IPS-18c (cell line): Measurements from ENCODE around the gene ALK.

Experiments used
- H3K4me3 ChIP-seq: 2 replicates; pipeline ENCODE4 v1.7.0; 2013; ENCODE audit warnings: low read depth, mild to moderate bottlenecking, low read length, moderate library complexity; ENCODE audit not compliant: insufficient read depth
- H3K9me3 ChIP-seq: one replicate; pipeline ENCODE4 v1.6.1; 2013; ENCODE audit warnings: mild to moderate bottlenecking, low read length, moderate library complexity; ENCODE audit not compliant: control insufficient read depth, insufficient read depth

Gene ALK

DNA sequence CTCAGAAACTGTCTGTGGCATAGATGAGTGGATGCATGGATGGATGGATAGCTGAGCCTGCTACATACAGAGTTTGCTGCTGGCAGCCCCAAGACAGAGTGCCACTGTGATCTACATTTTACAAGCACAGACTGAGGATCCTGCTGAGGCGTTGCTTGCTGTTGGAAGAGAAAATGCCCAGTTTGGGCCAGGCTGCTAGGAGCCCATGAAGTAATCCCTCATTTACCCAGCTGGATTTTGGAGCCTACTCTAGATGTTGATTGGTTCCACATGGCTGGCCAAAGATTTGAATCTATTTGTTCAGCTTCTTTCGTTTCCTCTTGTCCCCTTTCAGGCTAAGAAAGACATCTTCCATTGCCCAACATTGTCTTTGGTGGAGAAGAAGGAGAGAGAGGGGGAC is 544.8 kb downstream of the ALK start:
- H3K9me3 ChIP-seq, result no peaks in the 10 kb centered on the region
- no peak overlapping the region for H3K4me3 ChIP-seq

DNA sequence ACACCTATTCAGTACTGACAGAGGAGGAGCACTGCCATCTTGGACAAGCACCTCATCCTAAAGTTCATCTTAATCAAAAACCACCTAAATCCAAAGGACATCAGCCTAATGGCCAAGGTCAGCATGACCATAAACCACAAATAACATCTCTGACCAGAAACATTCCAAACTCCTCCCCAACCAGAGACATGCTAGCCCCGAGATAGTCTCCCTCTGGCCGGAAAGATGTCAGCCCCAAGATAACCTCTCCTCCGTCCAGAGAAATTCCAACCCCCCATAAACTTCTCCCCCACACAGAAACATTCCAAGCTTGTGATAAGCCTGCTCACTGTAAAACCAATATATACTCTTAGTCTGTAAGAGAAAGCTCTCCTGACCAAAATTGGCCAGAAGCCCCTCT is 545.5 kb downstream of the ALK start:
- no peak overlapping the region for H3K4me3 ChIP-seq
- no peaks in the 10 kb centered on the region for H3K9me3 ChIP-seq

DNA sequence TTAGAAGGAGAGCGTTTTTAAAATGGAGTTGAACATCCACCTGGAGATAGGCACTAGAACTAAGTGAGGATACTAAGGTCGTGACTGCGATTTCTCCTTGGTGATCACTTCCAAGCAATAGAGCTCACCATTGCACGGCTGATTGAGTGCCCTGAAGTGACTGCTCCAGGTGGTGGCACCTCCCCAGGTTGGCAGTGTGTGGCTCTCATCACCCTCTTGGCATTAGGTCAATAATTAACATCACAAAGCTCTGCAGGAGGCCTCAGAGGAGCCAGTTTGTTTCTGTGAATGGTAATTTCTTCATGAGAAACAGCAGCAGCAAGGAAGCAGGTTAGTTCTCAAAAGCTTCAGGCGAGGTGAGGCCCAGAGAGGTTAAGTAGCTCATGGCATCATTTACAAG is 546.6 kb downstream of the ALK start:
- H3K9me3 ChIP-seq, result no peaks in the 10 kb centered on the region
- no peak overlapping the region for H3K4me3 ChIP-seq

DNA sequence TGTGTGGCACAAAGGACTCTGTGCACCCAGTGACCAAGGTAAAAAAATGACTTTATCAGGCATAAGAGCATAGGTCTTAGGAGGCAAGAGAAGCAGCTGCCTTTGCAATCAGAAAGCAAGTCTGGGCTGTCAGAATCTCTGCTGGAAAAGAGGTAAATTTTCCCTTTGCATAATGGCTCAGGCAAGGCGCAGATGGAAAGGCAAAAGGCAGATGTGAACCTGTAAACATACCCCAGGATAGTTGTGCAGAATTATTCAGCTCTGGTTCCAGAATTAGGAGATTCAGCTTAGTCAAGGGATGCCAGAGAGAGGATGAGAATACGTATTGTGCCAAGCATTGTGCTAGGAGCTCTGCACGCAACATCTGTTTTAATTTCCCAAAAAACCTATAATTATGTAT is 547.5 kb downstream of the ALK start:
- Histone ChIP-seq H3K4me3 (no peak overlapping the region), H3K9me3 (no peaks in the 10 kb centered on the region)

DNA sequence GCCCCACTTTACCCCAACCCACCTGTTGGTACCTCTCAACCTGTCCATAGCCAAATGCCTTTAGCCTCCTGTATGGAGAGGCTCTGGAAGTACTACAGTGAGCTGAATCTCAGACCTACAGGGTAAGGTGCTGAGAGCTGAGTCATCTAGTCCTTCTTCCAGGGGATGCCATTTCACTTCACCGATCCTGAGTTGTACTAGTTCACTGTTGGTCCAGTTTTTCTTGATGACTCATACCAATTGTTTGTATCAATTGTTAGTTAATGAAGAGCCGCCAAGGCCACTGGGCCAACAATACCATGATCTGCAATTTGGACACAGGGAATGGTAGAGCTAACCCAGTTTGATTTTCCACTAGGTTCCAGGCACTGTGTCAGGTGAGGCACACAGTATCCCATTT is 549.2 kb downstream of the ALK start:
- Histone ChIP-seq H3K9me3 (no peaks in the 10 kb centered on the region), H3K4me3 (no peak overlapping the region)

DNA sequence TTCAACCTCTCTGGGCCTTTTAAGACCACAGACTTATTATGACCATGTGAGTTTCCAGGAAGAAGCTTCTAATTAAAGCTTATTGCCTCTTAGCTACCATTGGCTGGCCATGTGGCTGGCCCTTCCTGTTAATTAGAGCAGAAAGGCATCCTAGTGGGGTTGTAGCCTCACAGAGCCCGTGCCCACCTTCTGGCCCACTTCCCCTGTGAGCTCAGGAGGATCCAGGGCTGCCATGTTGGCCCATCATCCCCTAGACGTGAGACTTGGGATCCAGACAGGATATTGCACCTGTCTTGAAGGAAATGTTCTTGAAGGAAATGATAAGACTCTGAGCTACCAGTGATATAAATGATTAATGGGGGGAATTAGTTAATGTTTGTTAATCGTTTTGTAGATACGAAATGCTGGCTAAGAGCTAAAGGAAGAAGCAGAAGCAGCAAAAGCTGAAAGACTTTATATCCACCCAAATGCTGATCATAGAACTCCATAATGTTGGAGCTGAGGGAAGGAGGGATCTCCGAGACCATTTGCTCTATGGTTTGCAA is 550.7 kb downstream of the ALK start:
- no peaks in the 10 kb centered on the region for H3K9me3 ChIP-seq
- no peak overlapping the region for H3K4me3 ChIP-seq

DNA sequence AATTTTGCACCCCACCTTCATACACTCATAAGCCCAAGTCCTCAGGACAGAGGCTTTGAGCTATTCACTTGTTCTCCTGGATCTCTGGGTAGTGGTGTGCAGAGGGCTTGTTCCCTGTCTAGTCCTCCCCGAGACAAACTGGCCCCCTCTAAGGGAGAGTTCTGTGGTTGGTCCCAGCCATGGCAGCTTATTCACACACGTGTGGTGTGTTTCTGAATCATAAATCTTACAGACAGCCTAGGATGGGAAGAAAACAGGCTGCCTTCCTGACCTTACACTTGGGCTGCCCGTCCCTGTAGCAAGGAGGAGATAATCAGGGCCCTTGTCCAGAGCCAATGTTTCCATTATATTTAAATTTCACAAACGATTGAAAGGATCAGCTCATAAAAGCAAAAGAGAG is 551.2 kb downstream of the ALK start:
- H3K9me3 ChIP-seq, result no peaks in the 10 kb centered on the region
- no peak overlapping the region for H3K4me3 ChIP-seq

DNA sequence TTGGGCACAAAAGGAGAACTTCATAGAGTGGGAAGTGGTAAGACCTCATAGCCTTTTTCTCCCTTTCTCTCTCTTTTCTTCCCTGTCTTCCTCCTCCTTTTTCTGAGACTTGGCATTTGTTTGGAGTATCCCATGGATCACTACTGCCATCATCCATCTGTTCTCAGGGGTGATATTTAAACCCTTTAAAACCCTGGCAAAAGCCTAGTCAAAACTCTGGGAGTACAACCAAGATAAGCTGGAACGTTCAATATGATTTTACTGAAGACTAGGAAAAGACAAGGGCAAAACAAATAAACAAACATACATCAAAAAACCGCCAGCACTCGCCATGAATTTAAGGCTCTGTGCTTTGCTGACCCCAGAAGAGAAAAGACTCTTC is 552.7 kb downstream of the ALK start:
- H3K4me3 ChIP-seq, result no peak overlapping the region
- no peaks in the 10 kb centered on the region for H3K9me3 ChIP-seq

DNA sequence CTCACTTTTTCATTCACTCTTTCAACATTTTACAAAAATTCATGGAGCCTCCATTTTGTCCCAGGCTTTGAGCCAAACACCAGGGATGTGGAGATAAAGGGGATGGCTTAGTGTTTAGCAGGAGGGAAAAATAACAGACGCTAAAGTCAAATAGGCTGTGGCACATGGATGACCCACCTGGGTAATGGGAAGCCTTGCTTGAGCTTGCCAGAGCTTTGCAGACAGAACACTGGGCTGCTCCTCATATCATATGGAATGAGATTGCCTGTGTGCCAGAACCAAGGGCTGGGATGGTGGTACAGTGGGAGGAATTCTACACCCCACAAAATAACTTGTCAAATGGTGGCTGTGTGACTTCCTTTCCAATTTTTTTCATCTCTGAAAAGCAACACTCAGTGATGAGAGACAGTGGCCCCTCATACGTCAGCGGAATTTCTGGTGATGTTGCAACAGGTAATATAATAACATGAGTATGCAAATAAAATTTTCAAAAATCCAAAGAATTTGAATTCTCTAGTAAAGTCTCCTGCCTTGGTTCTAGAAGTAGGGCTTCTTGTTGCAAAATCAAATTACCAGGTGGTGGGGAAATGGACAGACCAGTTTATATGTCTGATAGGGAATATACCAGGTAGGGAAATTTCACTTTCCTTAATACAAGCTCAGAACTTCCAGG is 553.3 kb downstream of the ALK start:
- no peaks in the 10 kb centered on the region for H3K9me3 ChIP-seq

DNA sequence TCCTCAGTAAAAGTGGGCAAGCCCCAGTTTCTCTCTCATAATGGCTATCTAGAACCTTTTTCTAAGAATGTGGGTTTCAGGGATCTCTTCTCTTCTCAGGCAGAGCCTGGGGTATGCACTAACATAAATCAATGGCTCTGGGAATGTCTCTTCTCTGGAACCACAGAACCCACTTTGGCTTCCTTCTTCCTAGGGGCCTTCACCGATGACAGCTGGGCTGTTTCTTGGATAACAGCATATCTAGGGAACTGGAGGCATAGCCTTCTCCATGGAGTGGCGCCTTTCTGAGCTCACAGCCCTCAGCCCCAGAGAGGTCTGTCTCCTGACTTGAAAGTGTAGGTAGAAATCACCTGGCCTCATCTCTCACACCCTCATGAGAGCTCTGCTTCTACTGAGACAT is 558.3 kb downstream of the ALK start:
- Histone ChIP-seq H3K4me3 (no peak overlapping the region), H3K9me3 (no peaks in the 10 kb centered on the region)

More for the DNA sequence above, 553.3 kb downstream of the ALK start:
- H3K4me3 ChIP-seq, result no peak overlapping the region

DNA sequence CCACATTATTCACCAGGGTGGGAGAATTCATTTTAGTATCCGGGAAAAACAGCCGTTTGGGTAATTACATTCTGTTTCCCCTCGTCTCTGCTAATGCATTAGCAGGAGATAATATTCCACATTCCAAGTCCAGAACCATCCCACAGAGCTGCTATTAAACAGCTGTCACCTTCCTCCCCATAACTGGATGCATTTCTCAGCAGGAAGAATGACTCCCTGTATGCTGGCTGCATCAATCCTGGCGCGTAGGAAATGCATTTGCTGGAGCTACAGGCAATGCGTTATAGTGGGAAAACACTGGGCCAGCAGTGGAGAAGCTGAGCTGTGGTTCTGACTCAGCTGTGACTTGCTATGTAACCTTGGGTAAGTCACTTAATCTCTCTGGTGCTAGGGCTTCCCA is 560.2 kb downstream of the ALK start:
- H3K9me3 ChIP-seq, result no peaks in the 10 kb centered on the region
- no peak overlapping the region for H3K4me3 ChIP-seq

DNA sequence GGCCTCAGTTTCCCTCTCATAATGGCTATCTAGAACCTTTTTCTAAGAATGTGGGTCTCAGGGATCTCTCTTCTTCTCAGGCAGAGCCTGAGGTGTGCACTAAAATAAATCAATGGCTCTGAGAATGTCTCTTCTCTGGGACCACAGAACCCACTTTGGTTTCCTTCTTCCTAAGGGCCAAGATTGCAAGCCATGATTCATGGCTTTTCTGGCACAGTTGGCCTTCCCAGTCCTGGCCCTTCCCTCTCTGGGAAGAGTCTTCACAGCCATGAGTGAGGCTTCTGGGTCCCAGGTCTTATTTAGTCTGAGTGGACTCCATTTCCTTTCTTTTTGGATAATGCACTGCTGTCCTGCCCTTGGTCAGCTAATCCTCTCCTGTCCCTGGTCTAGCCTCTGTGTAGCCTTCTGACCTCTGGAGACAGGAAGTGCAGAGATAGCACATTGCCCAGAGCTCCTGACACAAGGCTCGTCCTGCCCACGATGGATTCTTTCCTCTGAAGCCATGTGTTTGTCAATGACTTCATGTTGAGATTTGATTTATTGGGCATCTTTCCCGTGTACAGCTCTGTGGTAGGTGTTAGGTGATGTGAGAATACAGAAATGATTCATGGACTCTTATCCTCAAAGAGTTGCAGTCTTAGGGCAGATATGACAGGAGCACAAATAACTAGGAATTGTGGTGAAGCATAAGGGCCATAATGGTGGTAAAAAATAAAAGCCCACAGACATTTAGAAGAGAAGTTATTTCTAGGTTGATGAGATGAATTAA is 561.2 kb downstream of the ALK start:
- Histone ChIP-seq H3K9me3 (no peaks in the 10 kb centered on the region), H3K4me3 (no peak overlapping the region)

DNA sequence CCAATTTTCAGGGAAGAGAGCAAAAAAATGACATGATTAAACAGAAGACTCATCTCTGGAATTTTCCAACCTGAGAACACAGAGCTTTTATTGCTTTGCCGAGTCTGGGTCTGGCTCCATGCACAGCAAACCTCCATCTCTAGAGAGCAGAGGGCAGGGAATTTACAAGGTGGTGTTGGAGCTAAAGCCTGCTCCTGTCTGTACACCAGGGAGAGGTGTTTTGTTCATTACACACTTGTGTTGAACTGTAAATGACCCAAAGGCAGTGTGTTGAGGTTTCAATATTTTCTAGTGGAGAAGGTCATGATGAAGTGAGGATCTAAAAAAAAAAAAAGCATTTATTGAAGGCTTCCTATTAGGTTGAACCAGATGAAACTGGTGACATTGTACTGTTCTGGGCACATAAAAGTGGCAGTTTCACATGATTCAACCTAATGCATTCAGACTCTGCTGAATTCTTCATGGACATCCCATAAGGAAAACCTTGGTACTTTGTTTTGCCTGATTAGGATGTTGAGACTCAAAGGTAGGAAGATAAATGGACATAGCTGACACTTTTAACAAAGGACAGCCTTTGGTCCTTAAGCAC is 567.9 kb downstream of the ALK start:
- Histone ChIP-seq H3K9me3 (no peaks in the 10 kb centered on the region), H3K4me3 (no peak overlapping the region)

DNA sequence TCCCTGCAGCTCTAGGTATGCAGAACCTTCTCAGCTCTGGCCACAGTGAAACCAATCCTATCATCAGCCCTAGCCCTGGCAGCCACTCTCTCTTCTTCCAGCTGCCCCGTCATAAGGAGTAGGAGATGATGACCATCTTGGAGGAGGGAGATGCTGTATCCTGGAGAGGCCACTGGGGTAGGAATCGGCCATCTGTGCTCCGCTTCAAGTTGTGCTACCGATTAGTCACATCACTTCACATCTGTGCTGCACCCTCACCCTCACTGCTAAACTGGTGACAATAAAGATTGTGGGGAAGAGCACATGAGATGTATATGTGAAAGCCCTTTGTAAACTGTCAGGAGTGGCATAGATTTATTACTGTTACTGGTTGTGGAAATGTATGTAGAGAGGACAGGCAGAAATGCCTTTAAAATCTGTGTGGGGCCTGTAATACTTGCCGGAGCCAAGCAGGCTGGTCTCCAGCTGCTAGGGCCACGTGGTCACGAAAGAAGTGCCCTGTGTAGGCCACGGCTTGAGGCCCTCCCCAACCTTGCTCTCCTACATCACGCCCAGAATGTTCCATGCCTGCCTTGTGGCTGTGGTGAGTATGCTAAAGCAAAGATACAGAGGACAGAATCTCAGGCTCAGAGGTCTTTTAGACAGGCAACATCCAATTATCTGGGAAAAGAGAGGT is 569.3 kb downstream of the ALK start:
- Histone ChIP-seq H3K4me3 (no peak overlapping the region), H3K9me3 (no peaks in the 10 kb centered on the region)

DNA sequence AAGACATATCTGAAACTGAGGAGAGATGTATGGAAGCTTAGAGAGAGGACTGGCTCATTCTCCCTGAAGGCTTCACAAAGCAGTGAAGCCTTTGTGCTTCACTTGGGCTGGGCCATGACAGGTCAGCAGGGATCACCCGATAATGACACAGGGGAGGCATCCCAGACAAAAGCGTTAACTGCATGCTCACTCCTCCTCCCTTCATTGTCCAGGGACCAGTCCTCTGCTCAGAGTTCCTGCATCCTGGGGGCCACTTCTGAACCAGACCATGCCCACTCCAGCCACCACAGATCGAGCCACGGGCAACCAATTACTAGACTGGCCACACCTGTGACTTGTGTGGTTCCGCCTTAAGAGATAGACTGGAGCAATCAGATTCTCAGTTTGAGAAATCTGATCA is 570.1 kb downstream of the ALK start:
- H3K9me3 ChIP-seq, result no peaks in the 10 kb centered on the region
- H3K4me3 ChIP-seq, result no peak overlapping the region

DNA sequence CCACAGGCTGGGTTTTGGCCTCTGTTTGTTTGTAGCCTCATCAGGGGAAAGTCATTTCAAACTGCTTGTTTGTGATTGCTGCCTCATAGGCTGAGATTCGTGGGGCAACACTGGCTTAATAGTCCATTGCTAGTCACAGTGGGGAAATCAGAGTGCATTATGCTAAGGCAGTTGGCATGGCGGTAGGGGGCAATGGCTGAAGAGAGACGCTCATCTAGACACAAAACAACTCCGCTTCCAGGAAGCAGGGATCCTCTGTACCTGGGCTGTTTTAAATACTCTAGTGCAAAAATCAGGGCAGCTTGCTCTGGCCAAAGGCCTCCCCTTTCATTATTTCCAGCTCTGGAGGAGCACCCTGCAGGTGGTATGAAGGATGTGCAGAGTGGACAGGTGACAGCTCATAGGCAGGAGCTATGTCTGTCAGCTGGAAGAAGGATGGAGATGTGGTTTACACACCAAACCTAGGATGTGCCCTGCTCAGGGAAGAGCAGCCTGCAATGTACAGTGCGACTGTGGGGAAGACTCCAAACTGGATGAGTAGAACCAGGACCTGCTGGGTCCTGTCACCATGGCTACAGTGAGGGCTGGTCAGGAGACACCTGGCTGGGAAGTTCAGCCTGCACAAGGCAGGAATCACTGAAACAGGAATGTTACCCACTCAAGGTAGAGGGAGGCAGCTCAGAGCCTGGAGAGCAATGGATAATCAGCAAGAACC is 571.9 kb downstream of the ALK start:
- Histone ChIP-seq H3K4me3 (no peak overlapping the region), H3K9me3 (no peaks in the 10 kb centered on the region)

DNA sequence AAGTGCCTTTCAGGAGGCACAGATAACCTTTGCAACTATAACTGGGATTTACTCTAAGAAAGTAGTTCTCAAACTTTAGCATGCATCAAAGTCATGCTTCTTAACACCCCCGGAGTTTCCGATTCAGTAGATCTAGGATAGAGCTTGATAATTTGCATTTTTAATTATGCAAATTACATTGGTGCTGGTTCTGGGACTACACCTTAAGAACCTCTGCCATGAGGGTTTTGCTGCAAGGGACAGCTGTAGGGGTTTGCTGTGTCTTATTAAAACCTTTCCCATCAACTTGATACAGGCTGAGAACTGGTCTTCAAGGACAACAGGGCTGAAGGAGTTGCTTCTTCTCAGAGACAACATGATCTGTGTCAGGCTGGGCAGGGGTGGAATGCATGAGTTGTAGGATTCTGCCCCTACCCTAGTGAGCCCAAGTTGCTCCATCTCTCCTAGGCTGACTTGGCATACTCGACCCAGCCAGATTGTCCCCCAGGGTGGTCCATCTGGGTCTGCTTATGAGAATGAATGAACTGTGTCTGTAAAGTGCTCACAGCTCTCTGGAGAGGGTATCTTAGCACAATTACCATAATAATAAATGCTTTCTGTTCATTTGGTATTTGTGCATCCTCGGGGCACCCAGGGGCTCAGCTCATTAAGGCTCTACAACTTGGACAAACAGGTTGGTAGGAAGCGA is 573.5 kb downstream of the ALK start:
- H3K9me3 ChIP-seq, result no peaks in the 10 kb centered on the region
- H3K4me3 ChIP-seq, result no peak overlapping the region
